22Rv1 (cell line): ENCODE data around the gene DVL2.

Experiments
- CTCF ChIP-seq: fragments of 450-650 bp; IDR thresholded peaks from 2 replicates; pipeline ENCODE4 v1.5.1; 2017; ENCODE audit warnings: mild to moderate bottlenecking
- ZFX ChIP-seq: fragments of 450-650 bp; IDR thresholded peaks from 2 replicates; pipeline ENCODE4 v1.6.1; 2017; ENCODE audit warnings: antibody characterized with exemption, borderline replicate concordance

- no peak for TF ChIP-seq CTCF
- no peak for TF ChIP-seq ZFX
Observed at GRCh38 chr17:7196651-7197401, 37.5 kb downstream of the DVL2 start.
